ENCODE results near the gene SPTLC2.
"Not testable (repeated sequence)": the region's sequence is repeated elsewhere in the genome, so short reads cannot be mapped to it uniquely, and the experiment has no call there.

Gene SPTLC2

DNA sequence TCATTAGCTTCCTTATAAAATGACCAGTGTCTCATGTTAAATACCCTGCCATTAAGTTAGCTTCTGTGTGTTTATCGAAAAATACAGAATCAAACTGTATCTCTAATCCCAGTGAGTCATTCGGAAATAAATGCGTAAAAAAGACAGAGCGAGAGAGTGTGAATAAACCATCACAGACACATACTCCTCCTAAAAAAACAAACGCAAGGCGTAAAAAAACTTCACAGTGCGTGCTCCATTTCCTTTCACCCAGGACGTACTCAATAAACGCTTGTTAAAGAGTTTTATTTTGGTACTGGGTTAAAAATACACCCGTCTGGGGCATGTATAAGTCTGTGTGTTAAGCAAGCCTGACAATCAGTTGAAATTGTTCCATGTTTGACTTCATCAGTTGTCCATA lies 59.0 kb downstream of the SPTLC2 start:
- DNase-seq (ENCODE audit: extremely low read depth, low read depth), result no peak
- TF ChIP-seq, protein P1, sequence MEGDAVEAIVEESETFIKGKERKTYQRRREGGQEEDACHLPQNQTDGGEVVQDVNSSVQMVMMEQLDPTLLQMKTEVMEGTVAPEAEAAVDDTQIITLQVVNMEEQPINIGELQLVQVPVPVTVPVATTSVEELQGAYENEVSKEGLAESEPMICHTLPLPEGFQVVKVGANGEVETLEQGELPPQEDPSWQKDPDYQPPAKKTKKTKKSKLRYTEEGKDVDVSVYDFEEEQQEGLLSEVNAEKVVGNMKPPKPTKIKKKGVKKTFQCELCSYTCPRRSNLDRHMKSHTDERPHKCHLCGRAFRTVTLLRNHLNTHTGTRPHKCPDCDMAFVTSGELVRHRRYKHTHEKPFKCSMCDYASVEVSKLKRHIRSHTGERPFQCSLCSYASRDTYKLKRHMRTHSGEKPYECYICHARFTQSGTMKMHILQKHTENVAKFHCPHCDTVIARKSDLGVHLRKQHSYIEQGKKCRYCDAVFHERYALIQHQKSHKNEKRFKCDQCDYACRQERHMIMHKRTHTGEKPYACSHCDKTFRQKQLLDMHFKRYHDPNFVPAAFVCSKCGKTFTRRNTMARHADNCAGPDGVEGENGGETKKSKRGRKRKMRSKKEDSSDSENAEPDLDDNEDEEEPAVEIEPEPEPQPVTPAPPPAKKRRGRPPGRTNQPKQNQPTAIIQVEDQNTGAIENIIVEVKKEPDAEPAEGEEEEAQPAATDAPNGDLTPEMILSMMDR (IDR thresholded peaks at IDR 0.05; ENCODE audit: low read depth, low read length), result no peak

DNA sequence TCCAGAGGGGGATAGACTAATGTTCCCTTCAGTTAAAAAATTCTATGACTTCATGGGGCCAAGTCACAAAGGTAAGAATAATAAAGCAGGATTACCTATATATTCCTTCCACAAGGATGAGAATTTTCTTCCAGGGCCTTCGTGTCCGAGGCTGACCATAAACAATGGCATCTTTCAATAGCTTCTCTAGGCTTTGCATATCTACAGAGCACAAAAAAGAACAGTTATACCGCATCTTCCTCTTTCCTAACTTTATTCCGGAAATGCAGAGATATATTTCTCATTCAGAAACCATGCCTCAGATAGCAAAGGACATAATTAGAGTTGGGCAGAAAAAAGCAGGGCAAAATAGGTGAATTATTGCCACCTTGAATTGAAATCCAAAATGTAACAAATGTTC lies 59.5 kb downstream of the SPTLC2 start:
- no peak for DNase-seq (ENCODE audit: extremely low read depth, low read depth)
- TF ChIP-seq, protein P1 (IDR thresholded peaks at IDR 0.05; ENCODE audit: low read depth, low read length), result no peak

DNA sequence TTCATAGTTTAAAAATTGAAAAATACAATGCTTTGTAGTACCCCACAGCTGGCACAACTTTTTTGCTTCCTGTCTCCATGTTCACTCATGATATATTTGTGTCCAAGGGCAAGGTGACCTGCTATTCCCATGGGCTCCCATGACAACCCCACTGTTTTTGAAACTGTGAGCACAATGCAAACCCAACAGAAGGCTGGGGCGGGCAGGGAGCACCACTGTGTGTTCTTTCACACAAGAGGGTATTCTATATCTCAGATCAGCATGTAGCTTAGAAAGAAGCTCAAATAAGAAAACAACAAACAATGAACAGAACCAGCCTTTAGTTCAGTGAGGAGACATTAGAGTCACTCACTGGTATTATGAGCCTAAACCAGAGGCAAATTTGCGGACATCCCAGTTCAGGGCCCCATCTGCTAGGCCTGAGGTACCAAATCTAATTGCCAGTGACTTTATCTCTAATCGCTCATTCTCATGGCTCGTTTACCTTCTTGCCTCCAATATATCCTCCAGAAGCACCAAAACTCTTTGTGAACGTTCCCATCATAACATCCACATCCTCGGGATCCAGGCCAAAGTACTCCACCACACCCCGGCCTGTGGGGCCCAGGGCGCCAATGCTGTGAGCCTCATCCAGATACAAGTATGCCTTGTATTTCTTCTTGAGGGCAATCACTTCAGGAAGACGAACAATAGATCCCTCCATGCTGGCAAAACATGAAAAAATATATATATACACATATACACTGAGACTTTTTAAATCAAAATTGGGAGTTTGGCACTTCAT lies 61.4 kb downstream of the SPTLC2 start:
- DNase-seq (ENCODE audit: extremely low read depth, low read depth), result no peak
- TF ChIP-seq, protein P1 (IDR thresholded peaks at IDR 0.05; ENCODE audit: low read depth, low read length), result no peak

DNA sequence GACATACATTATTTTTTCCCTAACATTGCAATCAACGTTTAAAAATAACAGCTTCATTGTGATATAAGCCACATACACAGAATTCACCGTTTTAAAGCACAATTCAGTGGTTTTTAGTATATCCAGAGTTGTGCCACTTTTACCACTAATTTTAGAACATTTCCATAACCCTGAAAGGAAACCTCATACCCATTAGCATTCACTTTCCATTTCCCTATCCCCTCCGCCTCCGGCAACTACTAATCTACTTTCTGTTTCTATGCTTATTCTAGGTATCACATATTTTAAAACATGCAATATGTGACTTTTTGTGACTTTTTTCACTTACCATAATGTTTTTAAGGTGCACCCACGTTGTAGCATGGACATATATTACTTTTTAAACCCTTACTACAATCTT lies 62.2 kb downstream of the SPTLC2 start:
- DNase-seq (ENCODE audit: extremely low read depth, low read depth), result no peak
- TF ChIP-seq, protein P1 (IDR thresholded peaks at IDR 0.05; ENCODE audit: low read depth, low read length), result no peak

DNA sequence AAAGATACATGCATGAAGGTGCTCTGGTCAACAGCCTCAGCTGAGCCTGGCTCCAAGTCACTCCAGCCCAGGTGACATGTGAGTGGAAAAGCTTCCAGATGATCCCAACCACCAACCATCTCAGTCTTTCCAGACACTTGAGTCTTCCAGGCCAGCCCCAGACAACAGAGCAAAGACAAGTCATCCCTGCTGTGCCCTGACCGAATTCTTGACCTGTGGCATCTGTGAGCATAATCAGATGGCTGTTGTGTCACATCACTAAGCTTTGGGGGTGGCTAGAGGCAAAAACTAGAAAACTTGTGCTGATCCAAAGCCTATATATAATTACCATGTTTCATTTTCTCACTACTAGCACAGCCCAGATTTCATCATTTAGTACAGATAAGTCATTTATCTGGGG lies 67.0 kb downstream of the SPTLC2 start:
- TF ChIP-seq, protein P1 (IDR thresholded peaks at IDR 0.05; ENCODE audit: low read depth, low read length), result no peak
- no peak for DNase-seq (ENCODE audit: extremely low read depth, low read depth)

DNA sequence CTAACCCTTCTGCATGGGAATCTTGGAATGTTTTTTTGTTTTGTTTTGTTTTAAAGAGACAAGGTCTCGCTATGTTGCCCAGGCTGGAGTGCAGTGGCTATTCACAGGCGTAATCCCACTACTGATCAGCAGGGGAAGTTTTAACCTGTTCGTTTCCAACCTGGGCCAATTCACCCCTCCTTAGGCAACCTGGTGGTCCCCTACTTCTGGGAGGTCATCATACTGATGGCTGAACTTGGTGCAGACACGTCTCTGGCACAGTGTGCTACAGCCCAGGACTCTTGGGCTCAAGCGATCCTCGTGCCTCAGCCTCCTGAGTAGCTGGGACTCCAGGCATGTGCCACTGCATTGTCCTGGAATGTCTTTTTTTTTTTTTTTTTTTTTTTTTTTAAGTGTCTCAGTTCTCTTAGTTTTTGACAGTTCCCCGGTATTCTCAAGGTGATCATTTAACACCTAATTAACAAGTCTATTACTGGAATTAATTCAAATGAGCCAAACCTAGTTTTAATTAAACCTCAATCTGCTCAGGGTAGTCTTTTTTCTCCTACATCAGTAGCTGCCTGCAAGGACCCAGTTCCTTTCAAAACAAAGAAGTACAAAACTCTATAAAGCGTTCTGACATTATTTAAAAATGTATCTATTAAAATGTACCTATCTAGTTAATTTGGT lies 68.8 kb downstream of the SPTLC2 start:
- no peak for DNase-seq (ENCODE audit: extremely low read depth, low read depth)
- TF ChIP-seq, protein P1 (IDR thresholded peaks at IDR 0.05; ENCODE audit: low read depth, low read length), result no peak

DNA sequence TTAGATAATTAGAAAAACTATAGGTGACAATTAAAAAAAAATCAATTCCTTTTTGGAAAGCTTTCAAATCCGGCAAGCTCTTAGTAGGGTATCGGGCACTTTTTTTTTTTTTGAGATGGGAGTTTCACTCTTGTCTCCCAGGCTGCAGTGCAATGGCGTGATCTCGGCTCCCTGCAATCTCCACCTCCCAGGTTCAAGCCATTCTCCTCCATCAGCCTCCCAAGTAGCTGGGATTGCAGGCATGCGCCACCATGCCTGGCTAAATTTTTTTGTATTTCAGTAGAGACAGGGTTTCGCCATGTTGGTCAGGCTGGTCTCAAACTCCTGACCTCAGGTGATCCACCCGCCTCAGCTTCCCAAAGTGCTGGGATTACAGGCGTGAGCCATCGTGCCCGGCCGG lies 71.3 kb downstream of the SPTLC2 start:
- not testable (repeated sequence) for DNase-seq (ENCODE audit: extremely low read depth, low read depth)

Measured in AG09319 (cell line).